Measurements from ENCODE around the gene NEB. TPM values are rescaled to one million over a fixed set of nuclear protein-coding genes. Genes with fewer than 3 reads are reported as not detected.

The NEB gene
- total and polyA plus RNA-seq, 2 of the 13 experiments (the other 11 are each of a cell fraction or from before 2014, with no cell fraction given) = 0.21 to 0.24 TPM

DNA sequence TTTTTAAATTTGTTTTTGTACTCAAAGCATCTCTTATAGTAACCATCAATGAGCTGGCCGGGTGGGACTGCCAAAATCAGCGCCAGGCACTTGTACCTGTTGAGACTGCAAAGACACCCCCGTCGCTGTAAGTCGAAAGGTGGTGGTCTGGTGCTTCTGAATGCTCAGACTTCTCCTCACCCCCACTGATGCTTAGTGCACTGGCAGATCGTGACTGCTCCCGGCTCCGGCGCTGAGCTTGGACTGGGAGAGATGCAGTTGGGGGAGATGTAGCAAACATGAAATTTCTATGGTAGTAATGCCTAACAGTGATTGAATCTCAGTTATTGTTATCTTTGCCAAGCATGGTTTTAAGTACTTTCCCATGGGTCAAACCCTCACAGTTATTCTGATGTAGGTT lies 244.0 kb downstream of the NEB start:
- Histone ChIP-seq H3K4me1 (ENCODE audit: insufficient read depth, low read length) (peaks cover 4% of the 10 kb centered on the region; the same call in 1 of the 2 replicates), H3K9ac (ENCODE audit: insufficient read depth, low read depth, low read length) (no peak overlapping the region), H3K4me3 (replicated peaks in 1 of 3; ENCODE audit: insufficient read depth in 1 of 3, low read depth in 2 of 3, low read length in 3 of 3) (no peak overlapping the region), H3K36me3 (replicated peaks in 1 of 2; ENCODE audit: control insufficient read depth in 1 of 2, insufficient read depth in 2 of 2, low read length in 2 of 2) (no peaks in the 10 kb centered on the region), H2AFZ (ENCODE audit: low read length) (no peak overlapping the region), H3K79me2 (ENCODE audit: insufficient read depth, low read length) (no peaks in the 10 kb centered on the region), H3K4me2 (ENCODE audit: low read depth, low read length) (no peak overlapping the region), H3K27me3 (ENCODE audit: control insufficient read depth in 1 of 2, insufficient read depth in 2 of 2, low read length in 2 of 2) (no peaks in the 10 kb centered on the region), H3K27ac (ENCODE audit: extremely low read length, insufficient read depth, low read length) (no peak overlapping the region), H3K9me3 (ENCODE audit: low read length) (no peaks in the 10 kb centered on the region), H4K20me1 (ENCODE audit: insufficient read depth, low read length) (no peaks in the 10 kb centered on the region)
- in situ Hi-C loops (cut with HindIII; ENCODE audit: extremely low pct_ligation_motif_present, low pct_unique_long_range_greater_than_20kb) (no loop called here), intact Hi-C loops (cut with micrococcal nuclease; ENCODE audit: unreplicated experiment) (no loop called here)
- FAIRE-seq (no peak), DNase-seq (ENCODE audit: low spot score) (no peak), ATAC-seq (no peak; the same call in 2 of the 3 replicates)
- 97% methylated on average over 9 of the region's 9 CpGs for WGBS (ENCODE audit: low lambda C conversion rate)
- POLR2A ChIA-PET = no interaction called here
- CTCF ChIA-PET (ENCODE audit: low intra/inter-chr PET ratio, low total read pairs) = no interaction called here
- no TSS peak for BruUV-seq (replicated peaks)
- TF ChIP-seq ZNF136 (CRISPR knock-in tag; IDR thresholded peaks at IDR 0.05; ENCODE audit: low read depth) (no peak), ZNF670 (CRISPR knock-in tag; IDR thresholded peaks at IDR 0.05; ENCODE audit: borderline replicate concordance) (no peak), FOXK1 (CRISPR knock-in tag; IDR thresholded peaks at IDR 0.05; ENCODE audit: borderline replicate concordance, low read depth) (no peak), PCBP2 (optimal IDR thresholded peaks at IDR 0.05; ENCODE audit: low read depth, low read length, poor library complexity, severe bottlenecking) (no peak), ZNF615 (CRISPR knock-in tag; IDR thresholded peaks at IDR 0.05; ENCODE audit: borderline replicate concordance) (no peak), ATRX (CRISPR knock-in tag; IDR thresholded peaks at IDR 0.05; ENCODE audit: borderline replicate concordance) (no peak), ZNF264 (CRISPR knock-in tag; IDR thresholded peaks at IDR 0.05) (no peak), ZNF326 (CRISPR knock-in tag; IDR thresholded peaks at IDR 0.05; ENCODE audit: borderline replicate concordance) (no peak), ZNF775 (CRISPR knock-in tag; IDR thresholded peaks at IDR 0.05; ENCODE audit: borderline replicate concordance) (no peak), RBM22 (optimal IDR thresholded peaks at IDR 0.05; ENCODE audit: low read length) (no peak), JDP2 (CRISPR knock-in tag; IDR thresholded peaks at IDR 0.05; ENCODE audit: borderline replicate concordance) (no peak)
- TF ChIP-seq, protein P1, sequence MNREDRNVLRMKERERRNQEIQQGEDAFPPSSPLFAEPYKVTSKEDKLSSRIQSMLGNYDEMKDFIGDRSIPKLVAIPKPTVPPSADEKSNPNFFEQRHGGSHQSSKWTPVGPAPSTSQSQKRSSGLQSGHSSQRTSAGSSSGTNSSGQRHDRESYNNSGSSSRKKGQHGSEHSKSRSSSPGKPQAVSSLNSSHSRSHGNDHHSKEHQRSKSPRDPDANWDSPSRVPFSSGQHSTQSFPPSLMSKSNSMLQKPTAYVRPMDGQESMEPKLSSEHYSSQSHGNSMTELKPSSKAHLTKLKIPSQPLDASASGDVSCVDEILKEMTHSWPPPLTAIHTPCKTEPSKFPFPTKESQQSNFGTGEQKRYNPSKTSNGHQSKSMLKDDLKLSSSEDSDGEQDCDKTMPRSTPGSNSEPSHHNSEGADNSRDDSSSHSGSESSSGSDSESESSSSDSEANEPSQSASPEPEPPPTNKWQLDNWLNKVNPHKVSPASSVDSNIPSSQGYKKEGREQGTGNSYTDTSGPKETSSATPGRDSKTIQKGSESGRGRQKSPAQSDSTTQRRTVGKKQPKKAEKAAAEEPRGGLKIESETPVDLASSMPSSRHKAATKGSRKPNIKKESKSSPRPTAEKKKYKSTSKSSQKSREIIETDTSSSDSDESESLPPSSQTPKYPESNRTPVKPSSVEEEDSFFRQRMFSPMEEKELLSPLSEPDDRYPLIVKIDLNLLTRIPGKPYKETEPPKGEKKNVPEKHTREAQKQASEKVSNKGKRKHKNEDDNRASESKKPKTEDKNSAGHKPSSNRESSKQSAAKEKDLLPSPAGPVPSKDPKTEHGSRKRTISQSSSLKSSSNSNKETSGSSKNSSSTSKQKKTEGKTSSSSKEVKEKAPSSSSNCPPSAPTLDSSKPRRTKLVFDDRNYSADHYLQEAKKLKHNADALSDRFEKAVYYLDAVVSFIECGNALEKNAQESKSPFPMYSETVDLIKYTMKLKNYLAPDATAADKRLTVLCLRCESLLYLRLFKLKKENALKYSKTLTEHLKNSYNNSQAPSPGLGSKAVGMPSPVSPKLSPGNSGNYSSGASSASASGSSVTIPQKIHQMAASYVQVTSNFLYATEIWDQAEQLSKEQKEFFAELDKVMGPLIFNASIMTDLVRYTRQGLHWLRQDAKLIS (CRISPR knock-in tag; IDR thresholded peaks at IDR 0.05) = no peak
- TF ChIP-seq, protein P2, sequence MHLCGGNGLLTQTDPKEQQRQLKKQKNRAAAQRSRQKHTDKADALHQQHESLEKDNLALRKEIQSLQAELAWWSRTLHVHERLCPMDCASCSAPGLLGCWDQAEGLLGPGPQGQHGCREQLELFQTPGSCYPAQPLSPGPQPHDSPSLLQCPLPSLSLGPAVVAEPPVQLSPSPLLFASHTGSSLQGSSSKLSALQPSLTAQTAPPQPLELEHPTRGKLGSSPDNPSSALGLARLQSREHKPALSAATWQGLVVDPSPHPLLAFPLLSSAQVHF (CRISPR knock-in tag; IDR thresholded peaks at IDR 0.05) = no peak
- TF ChIP-seq, protein P3, sequence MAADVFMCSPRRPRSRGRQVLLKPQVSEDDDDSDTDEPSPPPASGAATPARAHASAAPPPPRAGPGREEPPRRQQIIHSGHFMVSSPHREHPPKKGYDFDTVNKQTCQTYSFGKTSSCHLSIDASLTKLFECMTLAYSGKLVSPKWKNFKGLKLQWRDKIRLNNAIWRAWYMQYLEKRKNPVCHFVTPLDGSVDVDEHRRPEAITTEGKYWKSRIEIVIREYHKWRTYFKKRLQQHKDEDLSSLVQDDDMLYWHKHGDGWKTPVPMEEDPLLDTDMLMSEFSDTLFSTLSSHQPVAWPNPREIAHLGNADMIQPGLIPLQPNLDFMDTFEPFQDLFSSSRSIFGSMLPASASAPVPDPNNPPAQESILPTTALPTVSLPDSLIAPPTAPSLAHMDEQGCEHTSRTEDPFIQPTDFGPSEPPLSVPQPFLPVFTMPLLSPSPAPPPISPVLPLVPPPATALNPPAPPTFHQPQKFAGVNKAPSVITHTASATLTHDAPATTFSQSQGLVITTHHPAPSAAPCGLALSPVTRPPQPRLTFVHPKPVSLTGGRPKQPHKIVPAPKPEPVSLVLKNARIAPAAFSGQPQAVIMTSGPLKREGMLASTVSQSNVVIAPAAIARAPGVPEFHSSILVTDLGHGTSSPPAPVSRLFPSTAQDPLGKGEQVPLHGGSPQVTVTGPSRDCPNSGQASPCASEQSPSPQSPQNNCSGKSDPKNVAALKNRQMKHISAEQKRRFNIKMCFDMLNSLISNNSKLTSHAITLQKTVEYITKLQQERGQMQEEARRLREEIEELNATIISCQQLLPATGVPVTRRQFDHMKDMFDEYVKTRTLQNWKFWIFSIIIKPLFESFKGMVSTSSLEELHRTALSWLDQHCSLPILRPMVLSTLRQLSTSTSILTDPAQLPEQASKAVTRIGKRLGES (CRISPR knock-in tag; IDR thresholded peaks at IDR 0.05; ENCODE audit: borderline replicate concordance) = no peak
